HUDEP-2 (cell line): ENCODE results near the gene NRCAM.

Source experiments
- DNase-seq, 76 experiments: peaks; one replicate each; lab custom pipeline; 2025; ENCODE audit not compliant: unreplicated experiment in 76 of 76; lab: John Stamatoyannopoulos, UW

NRCAM gene

GRCh38 chr7:108254259-108254658, 202.0 kb downstream of the NRCAM start:
- DNase-seq, result no peak

GRCh38 chr7:108253275-108254044, 202.8 kb downstream of the NRCAM start:
- no peak for DNase-seq

- DNase-seq, result no peak
These were observed 204.1 kb downstream of the NRCAM start for GRCh38 chr7:108252177-108252576.

- no peak for DNase-seq
These were observed 204.5 kb downstream of the NRCAM start for GRCh38 chr7:108251700-108252099.

- no peak for DNase-seq
These were observed 206.8 kb downstream of the NRCAM start for GRCh38 chr7:108249453-108249852.

- no peak for DNase-seq
These were observed 207.4 kb downstream of the NRCAM start for GRCh38 chr7:108248821-108249220.

- DNase-seq, result no peak
These were observed 207.8 kb downstream of the NRCAM start for GRCh38 chr7:108248418-108248817.

GRCh38 chr7:108247614-108248013, 208.6 kb downstream of the NRCAM start:
- DNase-seq, result no peak

GRCh38 chr7:108246227-108246837, 209.9 kb downstream of the NRCAM start:
- peak in 22 of 76 experiments; percentile 7 to 63 (median 34) for DNase-seq

- DNase-seq, result no peak
These were observed 210.6 kb downstream of the NRCAM start for GRCh38 chr7:108245523-108246226.

GRCh38 chr7:108244110-108244509, 212.1 kb downstream of the NRCAM start:
- DNase-seq, result no peak

- no peak for DNase-seq
These were observed 216.6 kb downstream of the NRCAM start for GRCh38 chr7:108239501-108240225.

- DNase-seq, result peak in 16 of 76 experiments; percentile 0 to 60 (median 26)
These were observed 219.4 kb downstream of the NRCAM start for GRCh38 chr7:108236681-108237415.

- peak in 20 of 76 experiments; percentile 1 to 55 (median 22) for DNase-seq
These were observed 220.7 kb downstream of the NRCAM start for GRCh38 chr7:108235451-108236061.

- DNase-seq, result peak in 1 of 76 experiments; percentile 26
These were observed 221.2 kb downstream of the NRCAM start for GRCh38 chr7:108234971-108235450.

GRCh38 chr7:108234281-108234680, 222.0 kb downstream of the NRCAM start:
- DNase-seq, result peak in 1 of 76 experiments; percentile 2

- DNase-seq, result no peak
These were observed 224.2 kb downstream of the NRCAM start for GRCh38 chr7:108232076-108232475.

- DNase-seq, result no peak
These were observed 225.0 kb downstream of the NRCAM start for GRCh38 chr7:108231221-108231620.

- no peak for DNase-seq
These were observed 228.9 kb downstream of the NRCAM start for GRCh38 chr7:108227366-108227765.
